MV-4-11 (cell line): ENCODE data around the gene DENND1C.

Experiments used
- DNase-seq: peaks from one replicate; lab custom pipeline; 2025; lab: John Stamatoyannopoulos, UW

Gene DENND1C

GRCh38 chr19:6424195-6424938 lies 57.2 kb downstream of the DENND1C start, which contains the start of gene KHSRP:
Gene KHSRP, minus strand, starts transcription at chr19:6424811. Its CDS starts 110 bp downstream, at chr19:6424701.
- no peak for DNase-seq

- DNase-seq, result no peak
Measured at GRCh38 chr19:6423499-6424194, 57.9 kb downstream of the DENND1C start.

- DNase-seq, result no peak
Measured at GRCh38 chr19:6421075-6422014, 60.2 kb downstream of the DENND1C start.

- no peak for DNase-seq
Measured at GRCh38 chr19:6418562-6418932, 63.0 kb downstream of the DENND1C start.

GRCh38 chr19:6417713-6418561 lies 63.6 kb downstream of the DENND1C start:
- no peak for DNase-seq
